Nasal cavity respiratory epithelium epithelial cell of viscerocranial mucosa (primary cell): ENCODE data around the gene LIMCH1. TPM values are rescaled to one million over a fixed set of nuclear protein-coding genes. Genes with fewer than 3 reads are reported as not detected.

Source experiments
- total RNA-seq: library from RNA; depleted of rRNA; stranded (reverse); fragments of >200 nt; gene quantifications from 2 replicates; pipeline ENCODE4 v1.2.3, GENCODE V29; 2014

LIMCH1 gene, protein sequence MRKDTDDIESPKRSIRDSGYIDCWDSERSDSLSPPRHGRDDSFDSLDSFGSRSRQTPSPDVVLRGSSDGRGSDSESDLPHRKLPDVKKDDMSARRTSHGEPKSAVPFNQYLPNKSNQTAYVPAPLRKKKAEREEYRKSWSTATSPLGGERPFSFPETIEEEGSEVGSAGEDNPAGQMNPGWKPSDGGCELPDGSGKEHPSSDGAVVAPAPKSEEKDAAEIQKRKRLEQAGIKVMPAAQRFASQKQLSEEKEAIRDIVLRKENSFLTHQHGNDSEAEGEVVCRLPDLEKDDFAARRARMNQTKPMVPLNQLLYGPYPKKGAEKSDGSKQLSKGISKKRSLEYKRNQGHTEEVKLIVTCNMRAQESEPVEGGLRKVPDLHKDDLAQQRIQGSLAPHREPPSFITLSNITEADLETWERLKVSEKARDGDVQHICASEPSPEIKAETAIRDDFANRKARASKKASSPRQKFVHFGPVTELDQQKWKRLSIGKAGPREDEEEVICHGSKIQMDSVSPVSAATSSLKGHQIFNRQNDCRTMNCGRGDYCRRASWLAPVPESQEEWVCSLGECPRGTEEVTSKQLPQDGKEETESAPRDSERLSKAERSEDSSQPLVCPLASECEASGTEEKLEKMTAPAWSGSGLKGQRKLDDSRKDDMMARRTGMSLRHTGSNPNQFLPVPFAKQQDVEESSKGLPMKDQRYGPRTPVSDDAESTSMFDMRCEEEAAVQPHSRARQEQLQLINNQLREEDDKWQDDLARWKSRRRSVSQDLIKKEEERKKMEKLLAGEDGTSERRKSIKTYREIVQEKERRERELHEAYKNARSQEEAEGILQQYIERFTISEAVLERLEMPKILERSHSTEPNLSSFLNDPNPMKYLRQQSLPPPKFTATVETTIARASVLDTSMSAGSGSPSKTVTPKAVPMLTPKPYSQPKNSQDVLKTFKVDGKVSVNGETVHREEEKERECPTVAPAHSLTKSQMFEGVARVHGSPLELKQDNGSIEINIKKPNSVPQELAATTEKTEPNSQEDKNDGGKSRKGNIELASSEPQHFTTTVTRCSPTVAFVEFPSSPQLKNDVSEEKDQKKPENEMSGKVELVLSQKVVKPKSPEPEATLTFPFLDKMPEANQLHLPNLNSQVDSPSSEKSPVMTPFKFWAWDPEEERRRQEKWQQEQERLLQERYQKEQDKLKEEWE (N-terminal part only)
- total RNA-seq, result 0.34 and 4.5 TPM in 2 replicates

DNA sequence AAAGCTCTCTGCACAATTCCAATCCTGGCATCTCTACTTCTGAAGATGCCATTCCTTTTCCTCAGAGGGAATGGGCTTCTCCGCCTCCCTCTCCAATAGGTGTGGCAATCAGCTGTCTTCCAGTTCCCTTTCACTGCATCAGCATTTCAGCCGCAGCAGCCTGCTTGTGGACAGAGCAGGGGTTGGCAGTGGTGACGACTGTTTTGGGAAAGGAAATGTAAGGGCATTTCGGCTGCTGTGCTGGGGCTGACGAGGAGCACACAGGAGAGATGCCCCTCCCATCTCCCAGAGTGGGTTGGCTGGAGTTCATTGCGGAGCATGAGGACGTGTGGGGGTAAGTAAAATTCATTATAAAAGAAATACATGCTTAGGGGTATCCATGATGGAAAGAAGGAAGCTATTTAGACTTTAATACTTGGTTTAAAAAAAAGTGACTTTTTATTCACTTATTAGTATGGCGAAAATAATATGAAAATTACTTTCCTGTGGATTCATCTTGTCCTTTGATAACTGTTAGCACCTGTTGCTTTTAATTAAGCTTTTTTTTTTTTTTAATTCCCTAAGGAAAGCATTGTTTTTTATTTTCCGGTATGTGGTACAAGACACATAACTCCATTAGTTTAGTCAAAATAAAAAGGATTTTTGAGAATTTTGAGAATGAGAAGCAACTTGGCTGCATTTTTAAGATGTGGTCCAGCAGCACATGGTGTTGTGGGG lies at the start of gene LIMCH1:
TSS of gene LIMCH1 (plus strand) at position 141 of the 717 bp plus-strand sequence. CDS start 67,839 bp downstream, outside the sequence.

DNA sequence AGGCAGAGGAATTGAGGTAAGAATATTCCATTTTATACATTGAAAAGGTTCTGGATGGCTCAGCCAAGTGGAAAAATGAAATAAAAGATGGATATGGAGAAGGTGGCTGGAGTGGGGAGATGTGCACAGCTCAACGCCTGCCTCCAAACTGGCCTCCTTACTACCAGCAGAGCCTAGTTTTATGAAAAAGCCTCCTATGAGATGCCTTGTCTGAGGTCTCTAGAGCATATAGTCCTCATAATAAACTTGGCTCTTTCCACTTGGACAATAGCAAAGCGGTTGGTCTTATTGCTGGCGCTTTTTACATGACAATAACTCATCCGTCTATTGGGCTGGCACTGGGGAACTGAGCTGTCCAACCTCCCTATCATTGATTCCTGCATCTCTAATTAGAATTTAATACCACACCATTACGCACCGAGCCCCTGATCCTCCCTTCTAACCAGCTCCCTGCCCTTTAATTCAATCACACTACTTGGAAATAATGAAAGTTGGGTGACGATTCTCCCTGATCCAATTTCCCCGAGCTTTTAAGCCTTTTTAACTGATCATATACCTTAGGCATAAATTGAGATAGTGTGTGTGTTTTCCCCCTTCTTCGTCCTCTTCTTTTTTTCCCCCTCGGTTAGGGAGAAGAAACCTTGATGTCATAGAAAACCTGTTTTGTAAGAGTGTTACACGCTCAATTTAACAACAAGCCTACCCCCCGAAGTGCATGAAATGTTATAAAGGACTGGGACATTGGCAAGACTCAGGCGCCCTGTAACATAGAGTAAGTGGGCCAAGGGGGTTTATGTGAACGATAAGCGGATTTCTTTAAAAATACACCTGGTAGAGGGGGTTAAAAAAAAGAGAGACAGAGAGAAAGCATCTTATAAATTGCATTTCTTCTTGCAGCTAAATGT lies 210.9 kb downstream of the LIMCH1 start, which contains the start of gene PHOX2B:
TSS of gene PHOX2B (minus strand) at position 155 of the 905 bp plus-strand sequence. CDS start at position 40, 115 bp downstream.

Other genes starting within 250 kb of the LIMCH1 start
- gene PHOX2B, start 210.6 kb downstream of the LIMCH1 start, total RNA-seq, result not detected in 2 replicates